Measurements from ENCODE around the gene VCL. TPM values are rescaled to one million over a fixed set of nuclear protein-coding genes. Genes with fewer than 3 reads are reported as not detected.

Gene VCL
- total and polyA plus RNA-seq, 9 of the 15 experiments (the other 6 are each of a cell fraction or from before 2014, with no cell fraction given), result 29.8 to 186 (median 76.4) TPM

GRCh38 chr10:73965890-73966768, 31.8 kb upstream of the VCL start (continued):
- no peak for TF ChIP-seq FOXK2 (conservative IDR thresholded peaks at IDR 0.05 in 1 of 2, IDR thresholded peaks at IDR 0.05 in 1 of 2; ENCODE audit: low read depth in 2 of 2)
- TF ChIP-seq POLR2AphosphoS2 (IDR thresholded peaks at IDR 0.05; ENCODE audit: low read length), result no peak
- TF ChIP-seq CBFA2T2 (conservative IDR thresholded peaks at IDR 0.05), result no peak
- no peak for TF ChIP-seq STAG1 (CRISPR knock-in tag; IDR thresholded peaks at IDR 0.05; ENCODE audit: borderline replicate concordance)
- TF ChIP-seq, protein P1, sequence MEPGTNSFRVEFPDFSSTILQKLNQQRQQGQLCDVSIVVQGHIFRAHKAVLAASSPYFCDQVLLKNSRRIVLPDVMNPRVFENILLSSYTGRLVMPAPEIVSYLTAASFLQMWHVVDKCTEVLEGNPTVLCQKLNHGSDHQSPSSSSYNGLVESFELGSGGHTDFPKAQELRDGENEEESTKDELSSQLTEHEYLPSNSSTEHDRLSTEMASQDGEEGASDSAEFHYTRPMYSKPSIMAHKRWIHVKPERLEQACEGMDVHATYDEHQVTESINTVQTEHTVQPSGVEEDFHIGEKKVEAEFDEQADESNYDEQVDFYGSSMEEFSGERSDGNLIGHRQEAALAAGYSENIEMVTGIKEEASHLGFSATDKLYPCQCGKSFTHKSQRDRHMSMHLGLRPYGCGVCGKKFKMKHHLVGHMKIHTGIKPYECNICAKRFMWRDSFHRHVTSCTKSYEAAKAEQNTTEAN (CRISPR knock-in tag; IDR thresholded peaks at IDR 0.05), result no peak; the same call in 1 of the 2 replicates
- no peak for TF ChIP-seq MBD2 (IDR thresholded peaks at IDR 0.05; ENCODE audit: borderline replicate concordance, low read depth)
- TF ChIP-seq HCFC1 (IDR thresholded peaks at IDR 0.05; ENCODE audit: low read depth, low read length), result no peak
- TF ChIP-seq PTBP1 (IDR thresholded peaks at IDR 0.05; ENCODE audit: low read depth, low read length), result no peak
- TF ChIP-seq EZH2 (IDR thresholded peaks at IDR 0.05; ENCODE audit: borderline replicate concordance, low read depth, low read length), result no peak
- TF ChIP-seq CSDE1 (IDR thresholded peaks at IDR 0.05), result no peak
- TF ChIP-seq, protein P2, sequence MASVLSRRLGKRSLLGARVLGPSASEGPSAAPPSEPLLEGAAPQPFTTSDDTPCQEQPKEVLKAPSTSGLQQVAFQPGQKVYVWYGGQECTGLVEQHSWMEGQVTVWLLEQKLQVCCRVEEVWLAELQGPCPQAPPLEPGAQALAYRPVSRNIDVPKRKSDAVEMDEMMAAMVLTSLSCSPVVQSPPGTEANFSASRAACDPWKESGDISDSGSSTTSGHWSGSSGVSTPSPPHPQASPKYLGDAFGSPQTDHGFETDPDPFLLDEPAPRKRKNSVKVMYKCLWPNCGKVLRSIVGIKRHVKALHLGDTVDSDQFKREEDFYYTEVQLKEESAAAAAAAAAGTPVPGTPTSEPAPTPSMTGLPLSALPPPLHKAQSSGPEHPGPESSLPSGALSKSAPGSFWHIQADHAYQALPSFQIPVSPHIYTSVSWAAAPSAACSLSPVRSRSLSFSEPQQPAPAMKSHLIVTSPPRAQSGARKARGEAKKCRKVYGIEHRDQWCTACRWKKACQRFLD (CRISPR knock-in tag; IDR thresholded peaks at IDR 0.05), result peak; percentile 70
- TF ChIP-seq ZNF766 (CRISPR knock-in tag; conservative IDR thresholded peaks at IDR 0.05), result peak; percentile 53; the same call in 1 of the 2 replicates
- TF ChIP-seq PTTG1 (tag; IDR thresholded peaks at IDR 0.05; ENCODE audit: low read depth), result no peak
- TF ChIP-seq EGR1 (conservative IDR thresholded peaks at IDR 0.05), result no peak
- TF ChIP-seq ZNF197 (CRISPR knock-in tag; IDR thresholded peaks at IDR 0.05; ENCODE audit: low read depth), result 0 out of 2 replicates have a peak, but pooled peaks have one; percentile 64
- TF ChIP-seq, protein P3, sequence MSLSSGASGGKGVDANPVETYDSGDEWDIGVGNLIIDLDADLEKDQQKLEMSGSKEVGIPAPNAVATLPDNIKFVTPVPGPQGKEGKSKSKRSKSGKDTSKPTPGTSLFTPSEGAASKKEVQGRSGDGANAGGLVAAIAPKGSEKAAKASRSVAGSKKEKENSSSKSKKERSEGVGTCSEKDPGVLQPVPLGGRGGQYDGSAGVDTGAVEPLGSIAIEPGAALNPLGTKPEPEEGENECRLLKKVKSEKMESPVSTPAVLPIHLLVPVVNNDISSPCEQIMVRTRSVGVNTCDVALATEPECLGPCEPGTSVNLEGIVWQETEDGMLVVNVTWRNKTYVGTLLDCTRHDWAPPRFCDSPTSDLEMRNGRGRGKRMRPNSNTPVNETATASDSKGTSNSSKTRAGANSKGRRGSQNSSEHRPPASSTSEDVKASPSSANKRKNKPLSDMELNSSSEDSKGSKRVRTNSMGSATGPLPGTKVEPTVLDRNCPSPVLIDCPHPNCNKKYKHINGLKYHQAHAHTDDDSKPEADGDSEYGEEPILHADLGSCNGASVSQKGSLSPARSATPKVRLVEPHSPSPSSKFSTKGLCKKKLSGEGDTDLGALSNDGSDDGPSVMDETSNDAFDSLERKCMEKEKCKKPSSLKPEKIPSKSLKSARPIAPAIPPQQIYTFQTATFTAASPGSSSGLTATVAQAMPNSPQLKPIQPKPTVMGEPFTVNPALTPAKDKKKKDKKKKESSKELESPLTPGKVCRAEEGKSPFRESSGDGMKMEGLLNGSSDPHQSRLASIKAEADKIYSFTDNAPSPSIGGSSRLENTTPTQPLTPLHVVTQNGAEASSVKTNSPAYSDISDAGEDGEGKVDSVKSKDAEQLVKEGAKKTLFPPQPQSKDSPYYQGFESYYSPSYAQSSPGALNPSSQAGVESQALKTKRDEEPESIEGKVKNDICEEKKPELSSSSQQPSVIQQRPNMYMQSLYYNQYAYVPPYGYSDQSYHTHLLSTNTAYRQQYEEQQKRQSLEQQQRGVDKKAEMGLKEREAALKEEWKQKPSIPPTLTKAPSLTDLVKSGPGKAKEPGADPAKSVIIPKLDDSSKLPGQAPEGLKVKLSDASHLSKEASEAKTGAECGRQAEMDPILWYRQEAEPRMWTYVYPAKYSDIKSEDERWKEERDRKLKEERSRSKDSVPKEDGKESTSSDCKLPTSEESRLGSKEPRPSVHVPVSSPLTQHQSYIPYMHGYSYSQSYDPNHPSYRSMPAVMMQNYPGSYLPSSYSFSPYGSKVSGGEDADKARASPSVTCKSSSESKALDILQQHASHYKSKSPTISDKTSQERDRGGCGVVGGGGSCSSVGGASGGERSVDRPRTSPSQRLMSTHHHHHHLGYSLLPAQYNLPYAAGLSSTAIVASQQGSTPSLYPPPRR (CRISPR knock-in tag; IDR thresholded peaks at IDR 0.05; ENCODE audit: borderline replicate concordance), result no peak
- TF ChIP-seq ZNF175 (CRISPR knock-in tag; IDR thresholded peaks at IDR 0.05; ENCODE audit: low read depth), result peak; percentile 69; the same call in 1 of the 2 replicates
- TF ChIP-seq, protein P4, sequence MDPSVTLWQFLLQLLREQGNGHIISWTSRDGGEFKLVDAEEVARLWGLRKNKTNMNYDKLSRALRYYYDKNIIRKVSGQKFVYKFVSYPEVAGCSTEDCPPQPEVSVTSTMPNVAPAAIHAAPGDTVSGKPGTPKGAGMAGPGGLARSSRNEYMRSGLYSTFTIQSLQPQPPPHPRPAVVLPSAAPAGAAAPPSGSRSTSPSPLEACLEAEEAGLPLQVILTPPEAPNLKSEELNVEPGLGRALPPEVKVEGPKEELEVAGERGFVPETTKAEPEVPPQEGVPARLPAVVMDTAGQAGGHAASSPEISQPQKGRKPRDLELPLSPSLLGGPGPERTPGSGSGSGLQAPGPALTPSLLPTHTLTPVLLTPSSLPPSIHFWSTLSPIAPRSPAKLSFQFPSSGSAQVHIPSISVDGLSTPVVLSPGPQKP (CRISPR knock-in tag; IDR thresholded peaks at IDR 0.05), result no peak

All from K562 (cell line).